NCI-H187 treated with DMSO at 0.1 percent for 48 hours (cell line): ENCODE measurements around the gene DCTPP1.
A peak's percentile ranks its signal among the peaks of the same experiment; 100 is the strongest.
"Not testable (repeated sequence)": the region's sequence is repeated elsewhere in the genome, so short reads cannot be mapped to it uniquely, and the experiment has no call there.

Experiments
- DNase-seq: peaks from one replicate; lab custom pipeline; 2025; lab: John Stamatoyannopoulos, UW

DCTPP1 gene

DNA sequence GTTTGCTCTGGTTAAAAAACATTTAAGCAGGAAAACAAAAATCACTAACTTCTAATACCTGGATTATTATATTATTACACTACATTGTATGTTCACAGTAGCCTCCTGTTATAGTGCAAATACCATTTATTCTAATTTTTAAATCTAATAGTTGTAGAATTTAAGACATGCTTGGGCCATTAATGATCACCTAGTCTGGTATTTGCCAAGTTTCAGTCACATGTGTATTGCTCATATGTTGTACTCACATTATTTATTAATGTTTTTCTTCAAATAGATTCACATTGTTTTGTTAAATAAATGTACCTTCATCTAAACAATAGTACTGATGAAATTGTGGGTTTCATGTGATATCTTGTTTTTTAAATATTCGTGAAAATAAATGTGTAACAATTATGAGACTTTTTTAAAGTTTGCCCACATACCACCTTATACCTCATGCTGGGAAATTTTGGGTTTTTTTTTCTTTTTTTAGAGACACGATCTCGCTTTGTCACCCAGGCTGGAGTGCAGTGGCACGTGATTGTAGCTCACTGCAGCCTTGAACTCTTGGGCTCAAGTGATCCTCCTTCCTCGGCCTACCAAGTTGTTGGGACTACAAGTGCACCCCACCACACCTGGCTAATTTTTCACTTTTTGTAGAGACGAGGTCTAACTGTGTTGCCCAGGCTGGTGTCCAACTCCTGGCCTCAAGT, 16.6 kb downstream of the DCTPP1 start:
- no peak for DNase-seq

DNA sequence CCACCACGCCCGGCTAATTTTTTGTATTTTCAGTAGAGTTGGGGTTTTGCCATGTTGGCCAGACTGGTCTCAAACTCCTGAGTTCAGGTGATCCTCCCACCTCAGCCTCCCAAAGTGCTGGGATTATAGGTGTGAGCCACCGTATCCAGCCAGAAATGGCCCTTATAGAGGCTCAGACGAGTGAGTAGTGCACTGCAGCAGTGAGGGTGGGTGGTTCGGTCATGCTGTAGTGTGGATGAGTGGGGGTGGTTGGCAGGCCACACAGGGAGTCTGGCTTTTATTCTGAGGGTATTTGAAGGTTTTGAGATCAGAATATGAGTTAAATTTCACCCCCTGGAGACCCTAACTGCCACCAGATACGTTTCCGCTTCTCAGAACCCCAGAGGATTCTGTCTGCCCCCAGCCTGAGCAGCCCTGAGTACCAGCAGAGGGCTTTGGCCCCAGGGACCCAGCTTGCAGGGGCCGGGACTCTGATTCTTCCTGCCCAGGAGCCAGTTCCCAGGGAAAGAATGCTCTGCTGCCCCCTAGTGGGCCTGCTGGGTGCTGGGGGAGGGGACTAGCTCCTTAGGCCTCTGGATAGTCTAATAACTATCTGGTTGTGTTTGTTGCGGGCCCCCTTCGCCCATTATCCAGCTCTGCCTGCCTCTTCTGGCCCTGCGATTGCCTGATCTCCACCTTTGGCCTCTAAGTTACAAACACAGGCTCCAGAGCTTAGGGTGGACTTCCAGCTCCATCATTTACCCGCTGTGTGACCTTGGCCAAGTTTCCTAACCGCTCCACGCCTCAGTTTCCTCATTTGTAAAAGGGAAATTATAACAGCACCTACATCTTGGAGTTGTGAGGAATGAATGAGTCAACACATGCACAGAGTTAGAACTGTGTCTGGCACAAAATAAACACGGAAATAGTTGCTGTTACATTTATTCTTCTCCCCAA, 20.4 kb downstream of the DCTPP1 start:
- DNase-seq, result peak; percentile 22

DNA sequence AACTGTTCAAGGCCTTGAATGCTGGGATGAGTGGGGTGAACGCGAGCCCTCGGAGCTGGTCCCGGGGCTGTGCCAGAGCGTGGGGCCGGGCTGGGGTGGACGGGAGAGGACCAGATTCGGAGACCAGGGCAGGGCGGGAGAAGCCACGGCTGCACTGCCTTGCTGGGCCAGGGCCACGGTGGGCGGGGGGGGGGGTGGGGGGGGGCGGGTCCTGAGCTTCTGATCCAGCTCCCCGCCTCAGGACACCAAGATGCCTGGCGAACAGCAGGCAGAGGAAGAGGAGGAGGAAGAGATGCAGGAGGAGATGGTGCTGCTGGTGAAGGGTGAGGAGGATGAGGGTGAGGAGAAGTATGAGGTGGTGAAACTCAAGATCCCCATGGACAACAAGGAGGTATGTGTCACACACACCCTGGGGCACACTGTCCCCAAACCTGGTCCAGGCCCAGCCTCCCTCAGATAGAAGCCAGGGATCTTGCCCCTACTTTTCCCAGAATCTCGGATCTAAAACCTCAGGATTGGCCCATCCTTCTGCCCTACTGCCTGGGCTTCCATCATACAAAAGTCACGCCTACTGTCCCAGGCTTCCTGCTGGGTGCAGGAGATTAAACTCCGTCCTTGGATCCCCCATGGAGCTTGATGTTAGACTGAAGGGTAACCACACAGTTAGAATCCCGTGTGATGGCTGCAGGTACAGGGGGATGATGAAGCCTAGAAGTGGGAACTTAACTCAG, 21.9 kb downstream of the DCTPP1 start:
- no peak for DNase-seq

DNA sequence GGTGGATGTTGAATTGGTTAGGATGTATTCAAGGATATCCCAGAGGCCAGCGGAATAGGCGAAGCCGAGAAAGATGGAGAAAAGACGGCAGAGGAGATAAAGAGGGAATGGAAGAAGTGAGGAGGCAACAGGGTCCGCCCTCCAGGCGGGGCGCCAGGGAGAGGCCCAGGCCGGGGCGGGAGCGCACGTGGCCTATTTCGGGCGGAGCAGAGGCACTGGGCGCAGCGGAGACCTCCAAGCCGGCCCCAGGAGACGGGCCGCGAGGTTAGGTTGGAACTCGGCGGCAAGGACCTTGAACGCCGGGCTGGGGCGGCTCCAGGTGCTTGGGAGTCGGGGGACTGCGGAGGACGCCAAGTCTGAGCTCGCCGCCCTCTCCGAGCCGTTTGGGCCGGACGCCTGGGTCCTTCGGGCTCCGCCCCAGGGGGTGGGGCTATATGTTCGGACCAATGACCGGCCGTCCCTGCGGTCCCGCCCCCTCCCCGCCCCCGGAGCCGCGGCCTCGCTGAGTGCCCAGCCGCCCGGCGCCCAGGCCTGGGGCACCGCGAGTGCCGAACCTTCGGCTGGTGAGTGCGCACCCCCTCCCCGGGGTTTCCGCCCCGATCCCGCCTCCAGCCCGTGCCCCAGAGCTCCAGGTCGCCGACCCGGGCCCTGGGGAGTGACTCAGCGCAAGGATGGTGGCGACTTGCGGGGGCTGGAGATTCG, 22.6 kb downstream of the DCTPP1 start, which contains the start of gene ZNF771:
Gene ZNF771 (plus strand): TSS at position 505 of the 702 bp plus-strand sequence. CDS start 448 bp downstream, outside the sequence.
- DNase-seq, result no peak

DNA sequence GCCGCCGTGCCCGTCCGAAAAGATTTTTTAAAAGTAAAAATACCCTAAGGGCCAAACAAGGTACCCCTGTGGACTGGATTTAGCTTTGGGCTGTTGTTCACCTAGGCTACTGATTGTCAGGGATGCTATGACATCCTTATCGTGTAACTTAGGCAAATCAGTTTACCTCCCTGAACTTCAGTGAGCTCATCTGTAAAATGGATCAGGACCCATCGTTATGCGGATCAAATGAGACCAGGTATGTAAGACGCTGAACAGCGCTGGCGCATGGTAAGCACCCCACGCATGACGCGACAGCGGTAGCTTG, 23.1 kb downstream of the DCTPP1 start:
- DNase-seq, result no peak

DNA sequence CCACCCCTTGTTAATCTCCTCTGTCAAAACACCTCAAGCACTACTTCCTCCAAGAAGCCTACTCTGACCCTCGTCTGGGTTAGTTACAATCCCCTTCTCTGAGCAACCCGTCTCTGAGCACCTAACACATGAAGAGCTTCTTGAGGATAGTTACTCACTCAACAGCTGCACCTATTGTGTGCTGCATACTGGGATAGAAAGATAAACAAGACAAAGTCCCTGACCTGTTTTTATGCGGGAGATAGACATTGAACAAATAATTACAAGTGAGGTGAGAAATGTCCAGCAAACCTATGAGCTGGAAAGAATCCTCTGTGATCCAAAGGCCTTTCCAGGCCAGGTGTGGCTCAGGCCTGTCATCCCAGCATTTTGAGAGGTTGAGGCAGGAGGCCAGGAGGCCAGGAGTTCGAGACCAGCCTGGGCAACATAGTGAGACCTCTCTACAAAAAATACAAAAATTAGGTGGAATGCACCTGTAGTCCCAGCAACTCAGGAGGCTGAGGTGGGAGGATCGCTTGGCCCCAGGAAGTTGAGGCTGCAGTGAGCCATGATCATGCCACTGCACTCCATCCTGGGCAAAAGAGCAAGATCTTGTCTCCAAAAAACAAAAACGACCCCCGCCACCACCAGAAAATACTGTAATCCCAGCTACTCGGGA, 27.9 kb downstream of the DCTPP1 start:
- no peak for DNase-seq

DNA sequence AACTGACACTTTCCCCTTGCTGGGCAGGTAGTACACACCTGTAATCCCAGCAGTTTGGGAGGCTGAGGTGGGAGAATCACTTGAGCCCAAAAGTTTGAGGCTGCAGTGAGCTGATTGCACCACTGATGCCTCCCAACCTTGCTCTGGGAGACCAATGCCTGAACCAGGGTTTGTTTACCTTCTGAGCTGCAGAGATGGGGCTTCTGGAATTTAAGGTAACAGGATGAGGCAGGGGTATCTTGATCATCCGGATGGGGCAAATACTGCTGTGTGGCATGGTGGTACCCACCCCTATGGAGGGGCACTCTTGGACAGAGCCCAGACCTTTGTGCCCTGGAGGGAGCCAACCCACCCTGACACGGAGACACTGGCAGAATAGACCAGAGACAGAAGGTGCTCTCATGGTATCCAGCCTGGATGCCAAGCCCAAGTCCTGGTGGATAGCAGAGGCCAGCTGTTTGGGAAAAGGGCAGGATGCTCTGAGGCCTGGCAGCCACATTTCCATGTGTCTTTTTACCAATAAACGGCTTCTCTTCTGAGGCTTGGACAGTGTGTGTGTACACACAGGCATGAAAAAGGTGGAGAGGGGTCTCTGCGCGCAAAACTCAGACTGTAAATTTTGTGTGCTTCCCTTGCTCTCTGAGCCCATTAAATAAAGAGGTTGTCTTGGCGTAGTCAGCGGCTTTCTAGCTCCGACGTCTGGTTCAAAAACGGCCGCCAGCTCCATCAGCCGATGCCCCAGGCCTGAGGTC, 30.2 kb downstream of the DCTPP1 start:
- DNase-seq, result no peak

DNA sequence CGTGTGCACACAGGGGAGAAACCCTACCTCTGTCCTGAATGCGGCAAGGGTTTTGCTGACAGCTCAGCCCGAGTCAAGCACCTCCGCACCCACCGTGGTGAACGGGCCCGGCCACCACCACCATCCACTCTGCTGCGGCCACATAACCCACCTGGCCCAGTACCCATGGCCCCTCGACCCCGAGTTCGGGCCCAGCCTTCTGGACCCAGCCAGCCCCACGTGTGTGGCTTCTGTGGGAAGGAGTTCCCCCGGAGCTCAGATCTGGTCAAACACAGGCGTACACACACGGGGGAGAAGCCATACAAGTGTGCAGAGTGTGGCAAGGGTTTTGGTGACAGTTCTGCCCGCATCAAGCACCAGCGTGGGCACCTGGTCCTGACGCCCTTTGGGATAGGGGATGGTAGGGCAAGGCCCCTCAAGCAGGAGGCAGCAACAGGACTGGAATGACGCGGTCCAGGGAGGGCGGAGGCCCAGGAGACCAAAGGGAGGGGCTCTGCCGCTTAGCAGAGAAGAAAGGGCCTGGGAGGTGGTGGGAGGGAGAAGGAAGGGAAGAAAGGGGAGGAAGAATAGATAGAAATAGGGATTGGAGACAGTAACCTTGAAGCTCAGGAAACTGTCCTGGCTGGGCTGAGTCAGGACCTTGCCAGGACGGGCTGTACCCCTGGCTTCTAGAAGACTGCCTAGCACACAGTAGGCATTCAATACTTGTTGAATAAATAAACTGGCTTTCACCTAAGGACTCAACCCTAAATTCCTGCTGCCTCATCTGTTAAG, 31.0 kb downstream of the DCTPP1 start:
- no peak for DNase-seq

DNA sequence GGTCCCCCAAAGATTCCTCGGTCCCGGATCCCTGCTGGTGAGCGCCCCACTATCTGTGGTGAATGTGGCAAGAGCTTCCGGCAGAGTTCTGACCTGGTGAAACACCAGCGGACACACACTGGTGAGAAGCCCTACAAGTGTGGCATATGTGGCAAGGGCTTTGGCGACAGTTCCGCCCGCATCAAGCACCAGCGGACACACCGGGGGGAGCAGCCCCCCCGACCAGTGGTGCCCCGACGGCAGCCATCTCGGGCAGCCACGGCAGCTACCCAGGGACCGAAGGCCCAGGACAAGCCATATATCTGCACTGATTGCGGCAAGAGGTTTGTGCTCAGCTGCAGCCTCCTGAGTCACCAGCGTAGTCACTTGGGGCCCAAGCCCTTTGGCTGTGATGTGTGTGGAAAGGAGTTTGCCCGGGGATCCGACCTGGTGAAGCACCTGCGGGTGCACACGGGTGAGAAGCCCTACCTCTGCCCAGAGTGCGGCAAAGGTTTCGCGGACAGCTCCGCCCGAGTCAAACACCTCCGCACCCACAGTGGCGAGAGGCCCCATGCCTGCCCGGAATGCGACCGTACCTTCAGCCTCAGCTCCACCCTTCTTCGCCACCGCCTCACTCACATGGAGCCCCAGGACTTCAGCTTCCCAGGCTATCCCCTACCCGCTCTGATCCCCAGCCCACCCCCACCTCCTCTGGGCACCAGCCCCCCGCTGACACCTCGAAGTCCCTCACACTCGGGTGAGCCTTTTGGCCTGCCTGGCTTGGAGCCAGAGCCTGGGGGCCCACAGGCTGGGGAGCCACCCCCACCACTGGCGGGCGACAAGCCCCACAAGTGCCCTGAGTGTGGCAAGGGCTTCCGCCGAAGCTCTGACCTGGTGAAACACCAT, 31.8 kb downstream of the DCTPP1 start:
- no peak for DNase-seq

DNA sequence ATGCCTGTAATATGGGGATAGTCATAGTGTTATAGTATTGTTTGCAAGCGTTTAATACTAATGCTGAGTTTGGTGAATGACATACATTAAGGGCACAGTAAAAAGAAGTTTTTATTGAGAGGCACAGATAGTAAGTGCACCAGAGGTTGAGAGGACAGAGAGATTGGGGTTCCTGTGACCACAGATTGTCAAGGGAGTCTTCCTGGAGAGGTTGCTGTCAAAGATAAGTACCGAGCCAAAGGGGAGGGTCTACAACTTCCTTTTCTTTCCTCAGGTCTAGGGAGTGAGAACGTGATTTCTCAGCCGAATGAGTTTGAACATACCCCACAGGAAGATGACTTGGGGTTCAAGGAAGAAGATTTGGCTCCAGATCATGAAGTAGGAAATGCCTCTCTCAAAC, 32.8 kb downstream of the DCTPP1 start:
- no peak for DNase-seq

DNA sequence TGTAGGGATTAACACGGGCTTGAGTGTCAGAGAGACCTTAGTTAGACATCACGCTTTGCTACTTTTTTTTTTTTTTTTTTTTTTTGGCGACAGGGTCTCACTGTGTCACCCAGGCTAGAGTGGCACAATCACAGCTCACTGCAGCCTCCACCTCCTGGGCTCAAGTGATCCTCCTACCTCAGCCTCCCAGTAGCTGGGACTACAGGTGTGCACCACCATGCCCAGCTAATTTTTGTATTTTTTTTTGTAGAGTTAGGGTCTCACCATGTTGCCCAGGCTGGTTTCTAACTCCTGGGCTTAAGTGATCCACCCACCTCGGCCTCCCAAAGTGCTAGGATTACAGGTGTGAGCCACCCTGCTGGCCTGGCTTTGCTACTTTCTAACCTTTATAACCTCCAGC, 33.2 kb downstream of the DCTPP1 start:
- not testable (repeated sequence) for DNase-seq

DNA sequence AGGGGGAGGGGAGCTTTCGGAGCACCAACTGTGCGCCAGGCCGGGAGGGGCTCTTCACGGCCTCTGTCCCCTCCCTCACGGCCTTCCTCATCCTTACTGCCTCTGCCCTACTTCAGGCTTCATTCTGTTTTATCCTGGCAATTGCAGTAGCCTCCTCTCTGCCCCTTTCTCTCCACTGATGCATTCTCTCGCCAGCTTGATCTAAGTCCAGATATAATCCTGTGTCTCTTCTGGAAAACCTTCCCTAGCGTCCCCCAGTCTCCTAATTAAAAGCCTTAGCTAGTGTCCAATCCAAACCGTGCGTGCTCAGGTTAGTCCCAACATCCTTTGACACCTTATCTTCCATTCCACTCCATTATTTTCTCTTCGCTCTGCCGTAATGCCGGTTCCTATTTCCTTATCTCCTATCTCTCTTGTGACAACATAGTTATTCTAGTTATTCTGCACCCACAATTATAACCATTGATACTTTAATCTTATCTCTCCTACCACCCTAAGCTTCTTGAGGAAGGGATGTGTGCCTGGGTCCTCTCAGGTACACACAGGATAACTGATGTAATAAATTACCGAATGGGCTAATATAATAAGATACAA, 33.7 kb downstream of the DCTPP1 start:
- DNase-seq, result no peak

DNA sequence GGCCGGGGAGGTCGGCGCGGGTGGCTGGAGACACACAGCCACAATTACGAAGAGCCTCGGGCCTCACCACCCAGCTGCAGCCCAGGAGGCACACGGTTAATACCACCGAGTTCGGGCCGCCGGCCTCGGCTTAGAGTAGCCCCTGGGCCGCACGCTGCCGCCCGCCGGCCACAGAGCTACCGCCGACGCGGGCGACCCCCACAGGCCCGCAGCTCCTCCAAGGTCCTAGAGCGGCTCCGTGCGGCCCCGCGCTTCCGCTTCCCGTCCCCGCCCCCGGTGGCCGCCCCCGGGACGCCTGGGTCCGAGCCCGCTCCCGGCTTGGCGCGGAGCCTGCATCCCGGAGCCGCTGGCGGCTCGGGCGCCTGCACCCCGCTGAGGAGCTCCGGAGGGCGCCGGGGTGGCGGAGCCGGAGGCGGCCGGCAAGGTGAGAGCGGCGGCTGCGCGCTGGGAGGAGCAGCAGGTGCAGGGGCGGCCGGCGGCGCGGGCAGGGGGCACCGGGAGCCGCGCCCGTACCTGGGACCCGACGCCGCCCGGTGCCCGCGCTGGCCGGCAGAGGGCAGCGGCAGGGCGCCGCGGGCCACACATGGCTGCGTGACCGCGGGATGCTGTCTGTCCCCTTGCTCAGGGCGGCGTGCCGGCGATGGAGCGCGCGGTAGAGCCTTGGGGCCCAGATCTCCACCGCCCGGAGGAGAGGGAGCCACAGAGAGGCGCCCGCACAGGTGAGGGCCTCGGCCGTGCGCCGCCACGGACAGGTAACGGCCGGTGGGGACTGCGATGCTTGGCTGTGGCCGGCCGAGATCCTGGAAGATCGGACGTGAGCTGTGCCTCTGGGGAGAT, 34.5 kb downstream of the DCTPP1 start, which contains the start of gene ZNF48:
Gene ZNF48 (plus strand): TSS at position 266 of the 837 bp plus-strand sequence. CDS start 375 bp downstream, at position 641.
- DNase-seq, result no peak

DNA sequence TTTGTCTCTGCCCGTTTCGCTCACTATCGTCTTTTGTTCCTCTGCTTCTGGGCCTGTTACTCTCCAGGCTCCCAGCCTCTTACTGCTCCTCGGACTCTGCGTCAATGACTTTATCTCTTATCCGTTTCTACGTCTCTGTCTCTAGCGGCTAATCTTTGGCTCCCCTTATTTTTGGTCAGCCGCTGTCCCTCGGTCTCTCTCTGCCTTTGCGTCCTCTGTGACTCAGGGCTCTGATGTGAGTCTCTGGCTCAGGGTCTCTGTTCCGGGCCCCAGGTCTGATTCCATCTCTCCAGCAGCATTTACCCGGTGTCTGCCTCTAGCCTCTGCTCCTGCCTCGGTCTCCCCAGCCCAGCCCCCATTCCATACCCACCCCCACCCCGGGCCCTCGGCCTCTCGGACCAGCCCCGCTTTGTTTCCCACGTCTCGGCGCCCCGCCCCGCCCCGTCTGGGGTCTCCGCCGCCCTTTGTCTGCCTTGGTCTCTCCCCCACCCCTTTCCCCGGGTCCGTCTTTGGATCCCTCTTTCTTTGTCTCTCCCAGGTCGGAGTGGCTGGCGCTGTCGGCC, 35.2 kb downstream of the DCTPP1 start:
- no peak for DNase-seq

DNA sequence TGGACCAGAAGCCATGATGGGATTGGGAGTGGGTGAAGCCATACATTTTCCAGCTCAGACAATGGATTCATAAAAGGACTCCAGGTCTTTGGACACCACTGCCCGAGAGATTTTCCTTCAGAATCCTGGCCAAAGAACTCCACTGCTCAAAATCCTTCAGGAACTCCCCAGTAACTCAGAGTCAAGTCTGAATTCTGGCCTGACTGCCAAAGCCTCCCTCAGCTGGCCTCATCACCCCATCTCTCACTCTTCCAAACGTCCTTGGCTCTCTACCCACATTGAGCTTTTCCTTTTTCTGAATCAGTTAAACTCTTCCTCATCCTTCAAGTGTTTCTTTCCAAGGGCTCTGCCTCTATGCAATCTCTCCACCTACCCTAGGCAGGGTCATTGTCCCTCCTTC, 46.3 kb downstream of the DCTPP1 start:
- no peak for DNase-seq

DNA sequence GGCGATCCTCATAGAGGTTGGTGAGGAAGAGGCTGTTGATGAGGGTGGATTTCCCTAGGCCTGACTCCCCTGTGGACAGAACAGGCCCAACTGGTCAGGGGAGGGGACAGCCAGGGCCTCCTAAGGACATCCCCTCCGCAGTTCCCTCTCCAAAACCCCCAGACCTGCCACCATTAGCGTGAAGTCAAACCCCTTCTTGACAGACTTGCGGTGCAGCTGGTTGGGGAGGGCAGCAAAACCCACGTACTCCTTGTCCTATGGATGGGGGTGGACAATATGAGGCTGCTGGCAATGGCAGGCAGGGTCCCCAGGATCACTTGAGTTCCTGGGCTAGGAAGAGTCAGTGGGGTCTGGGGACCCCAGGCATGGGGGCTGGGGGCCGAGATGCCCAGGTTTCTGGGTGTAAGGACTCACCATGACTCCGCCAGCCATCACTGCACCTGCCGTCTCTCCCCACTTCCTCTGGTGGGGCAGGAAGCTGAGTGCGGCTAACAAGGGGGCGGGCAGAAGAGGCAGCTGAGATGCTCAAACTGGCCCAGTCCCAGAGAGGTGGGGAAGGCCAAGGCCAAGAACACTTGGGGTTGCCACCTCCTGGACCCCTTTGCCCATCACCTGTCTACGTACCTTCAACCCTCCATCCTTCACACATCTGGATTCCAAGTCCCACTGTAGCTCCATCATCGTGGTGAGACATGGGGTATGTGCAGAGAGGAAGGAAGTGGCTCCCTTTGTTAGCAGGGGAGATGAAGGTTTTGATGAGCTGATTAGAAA, 47.5 kb downstream of the DCTPP1 start, which contains the start of gene SEPTIN1:
Gene SEPTIN1 (minus strand): TSS at position 451 of the 771 bp plus-strand sequence. CDS start 19 bp downstream, at position 432.
- no peak for DNase-seq
